ENCODE results near the gene SULT4A1.

Gene SULT4A1

DNA sequence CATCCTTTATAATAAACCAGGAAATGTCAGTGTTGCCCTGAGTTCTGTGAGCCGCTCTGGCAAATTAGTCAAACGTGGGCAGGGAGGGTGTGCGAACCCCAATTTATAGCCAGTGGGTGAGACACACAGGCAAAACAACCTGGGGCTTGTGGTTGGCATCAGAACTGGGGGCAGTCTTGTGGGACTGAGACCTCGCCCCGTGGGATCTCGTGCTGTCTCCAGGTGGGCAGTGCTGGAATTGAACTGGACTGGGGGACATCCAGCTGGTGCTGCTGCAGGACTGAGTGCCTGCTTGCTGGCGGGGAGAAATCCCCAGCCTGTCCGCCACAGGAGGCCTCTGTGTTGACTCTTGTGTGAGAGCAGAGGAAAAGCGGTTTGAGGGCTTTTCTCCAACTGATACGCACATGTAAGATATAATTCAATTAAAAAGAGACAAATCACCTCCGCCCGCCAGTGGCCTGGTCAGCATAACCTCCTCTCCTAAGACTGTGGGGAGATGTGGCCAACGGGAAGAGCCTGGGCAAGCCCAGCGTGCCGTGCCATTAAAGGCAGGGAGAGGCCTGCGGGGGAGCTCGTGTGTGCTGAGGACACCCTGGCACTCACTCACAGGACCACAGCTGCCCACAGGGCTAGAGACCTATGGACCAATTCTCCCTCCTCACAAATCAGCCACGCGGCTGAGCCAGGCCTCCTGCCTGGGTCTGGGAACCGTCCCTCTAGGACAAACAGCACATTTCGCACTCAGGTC lies 18.4 kb downstream of the SULT4A1 start:
- DNase-seq, result no peak

GRCh38 chr22:43841742-43842141 lies 20.6 kb downstream of the SULT4A1 start:
- DNase-seq, result no peak

GRCh38 chr22:43840851-43841250 lies 21.5 kb downstream of the SULT4A1 start:
- no peak for DNase-seq

DNA sequence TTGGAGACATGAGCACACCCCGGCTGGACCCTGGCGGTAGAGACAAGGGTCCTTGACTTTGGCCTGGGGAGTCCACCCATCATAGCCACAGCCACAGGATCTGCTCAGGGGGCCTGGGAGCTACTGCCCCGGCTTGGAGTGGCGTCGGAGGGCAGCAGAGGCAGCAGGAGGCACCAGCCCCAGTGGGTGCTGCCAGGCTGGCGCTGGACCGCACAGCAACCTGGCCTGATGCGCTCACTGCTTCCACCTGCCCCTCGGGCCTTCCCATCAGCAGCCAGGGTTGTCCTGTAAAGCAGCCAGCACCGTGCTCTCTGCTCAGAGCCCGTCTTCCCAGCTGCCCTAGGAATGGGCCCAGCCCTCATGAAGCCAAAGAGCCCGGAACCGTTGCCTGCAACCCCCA lies 21.9 kb downstream of the SULT4A1 start:
- no peak for DNase-seq

- no peak for DNase-seq
These were observed 22.5 kb downstream of the SULT4A1 start for GRCh38 chr22:43839781-43840180.

- DNase-seq, result no peak
These were observed 23.6 kb downstream of the SULT4A1 start for GRCh38 chr22:43838571-43839307.

DNA sequence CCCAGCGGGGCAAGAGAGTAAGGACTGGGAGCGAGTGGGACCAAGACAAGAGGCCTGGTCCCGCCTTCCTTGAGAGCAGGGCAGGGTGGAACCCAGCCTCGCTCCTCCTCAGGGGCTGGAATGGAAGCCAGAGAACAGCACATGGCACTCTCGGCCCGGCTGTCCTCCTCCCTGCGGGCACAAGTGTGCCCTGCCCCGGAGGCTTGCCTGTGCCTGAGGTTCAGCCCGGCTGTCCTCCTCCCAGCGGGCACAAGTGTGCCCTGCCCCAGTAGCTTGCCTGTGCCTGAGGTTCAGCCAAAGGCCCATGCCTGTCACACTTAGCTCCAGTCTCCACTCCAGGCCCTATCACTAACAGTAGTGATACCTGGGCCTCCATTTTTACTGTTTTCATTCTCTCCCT lies 24.2 kb downstream of the SULT4A1 start:
- DNase-seq, result no peak

DNA sequence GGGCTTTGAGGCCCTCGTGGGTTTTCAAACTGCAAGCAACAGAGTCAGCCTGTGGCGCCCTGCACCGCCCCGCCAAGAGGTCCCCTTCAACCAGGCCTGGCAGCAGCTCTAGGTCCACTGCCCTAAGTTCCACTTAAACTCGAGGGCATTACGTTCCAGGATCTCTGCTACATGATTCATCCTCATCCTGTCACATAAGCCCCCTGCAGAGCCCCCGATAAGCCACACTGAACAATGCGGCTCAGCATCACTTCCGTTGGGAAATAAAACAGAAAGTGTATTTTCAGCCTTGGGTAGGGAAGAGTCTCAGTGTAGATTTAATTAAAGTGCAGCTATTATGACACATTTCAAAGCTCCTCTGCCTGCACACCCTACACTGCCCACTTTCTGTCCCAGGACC lies 24.6 kb downstream of the SULT4A1 start:
- no peak for DNase-seq

GRCh38 chr22:43835736-43836135 lies 26.6 kb downstream of the SULT4A1 start:
- no peak for DNase-seq

DNA sequence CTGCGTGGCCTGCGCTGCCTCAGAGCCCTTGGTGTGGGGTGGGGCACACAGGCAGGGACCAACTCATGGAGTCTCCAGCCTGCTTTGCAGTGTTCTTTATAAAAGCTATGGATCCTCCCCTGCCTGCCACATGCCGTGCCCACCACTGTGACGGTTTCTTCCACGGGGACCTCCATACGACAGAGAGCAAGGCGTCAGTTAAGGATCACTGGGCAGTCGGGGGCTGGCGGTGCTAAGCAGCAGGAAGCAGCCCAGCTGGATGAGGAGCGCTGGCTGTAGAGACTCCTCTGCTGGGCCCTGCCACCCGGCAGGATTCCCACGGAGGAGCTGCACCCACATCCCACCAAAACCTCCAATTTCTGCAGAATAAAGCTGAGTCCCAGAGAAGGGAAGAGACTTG lies 27.1 kb downstream of the SULT4A1 start:
- no peak for DNase-seq

DNA sequence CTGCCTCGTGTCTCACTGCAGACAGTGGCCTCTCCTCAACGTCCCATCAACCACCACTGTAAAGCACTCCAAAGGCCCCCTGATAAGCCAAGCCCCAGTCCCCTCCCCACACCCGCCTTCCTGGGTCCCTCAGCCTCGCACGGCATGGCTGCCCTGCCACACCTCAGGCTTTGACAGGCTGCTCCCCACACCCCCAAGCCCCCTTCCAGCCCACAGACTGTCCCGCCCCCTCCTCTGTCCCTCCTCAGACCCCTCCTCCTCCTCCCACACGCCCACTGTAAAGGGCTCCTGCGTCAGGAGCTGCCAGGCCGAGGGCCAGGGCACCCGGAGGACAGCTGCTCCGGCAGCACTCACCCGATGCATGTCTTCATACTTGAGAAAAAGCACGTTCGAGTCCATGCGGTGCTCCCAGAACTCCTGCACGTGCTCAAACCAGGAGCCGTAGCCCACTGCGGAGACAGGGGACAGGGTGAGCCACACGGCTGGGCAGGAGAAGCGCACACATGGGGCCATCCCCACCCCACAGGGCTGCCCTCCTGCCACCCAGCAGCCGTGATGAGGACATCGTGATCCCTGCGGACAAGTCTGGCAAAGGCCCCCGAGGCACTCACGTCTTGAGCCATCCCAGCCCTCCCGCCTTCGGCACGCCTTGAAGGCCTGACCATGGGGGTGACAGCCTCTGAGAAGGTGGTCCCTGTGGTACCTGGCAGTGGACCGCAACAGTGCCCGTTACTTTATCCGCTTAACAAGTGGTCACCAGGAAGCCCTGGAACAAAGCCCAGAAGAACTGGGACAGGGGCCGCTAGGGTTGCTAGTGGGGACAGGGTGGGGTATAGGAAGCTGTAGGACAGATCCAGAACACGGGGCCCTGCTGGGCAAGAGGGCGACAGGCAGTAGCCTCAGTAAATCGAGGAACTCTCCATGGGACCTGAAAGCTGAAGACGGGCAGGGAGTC lies 28.8 kb downstream of the SULT4A1 start:
- no peak for DNase-seq

DNA sequence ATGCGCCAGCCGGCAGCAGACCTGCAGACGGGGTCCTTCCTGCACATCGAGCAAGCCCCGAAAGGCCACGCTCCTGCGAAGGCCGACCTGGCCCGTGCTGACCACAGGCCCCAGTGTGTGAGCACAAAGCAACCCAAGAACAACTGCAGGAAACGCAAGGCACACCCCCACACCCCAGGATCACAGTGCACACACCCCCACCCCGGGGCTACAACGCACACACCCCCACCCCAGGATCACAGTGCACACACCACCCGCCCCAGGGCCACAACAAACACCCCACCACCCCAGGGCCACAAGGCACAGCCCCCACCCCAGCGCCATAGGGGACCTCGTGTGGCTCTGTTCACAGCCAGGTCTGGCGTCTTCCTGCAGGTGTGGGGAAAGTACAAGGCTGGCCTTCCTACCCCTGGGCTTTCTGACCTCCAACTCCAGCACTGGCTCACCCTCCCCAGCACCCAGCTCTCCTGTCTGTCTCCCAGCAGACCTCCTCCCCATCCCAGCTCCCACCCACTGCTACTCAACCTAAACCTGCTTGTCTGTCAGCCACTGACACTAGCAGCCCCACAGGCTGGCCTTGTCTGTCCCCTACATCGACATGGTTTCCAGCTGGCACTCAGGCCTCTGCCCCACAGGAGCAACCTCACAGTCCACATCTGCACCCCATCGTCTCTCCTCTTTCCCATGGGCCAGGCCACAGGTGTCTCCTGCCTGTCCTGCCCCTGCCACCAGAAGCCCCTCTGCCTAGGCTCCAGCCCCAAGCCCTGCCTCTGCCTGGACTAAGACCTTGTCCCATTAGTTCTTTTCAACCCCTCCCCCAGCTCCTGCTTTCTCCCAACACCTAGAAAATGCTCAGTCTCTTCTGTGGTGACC lies 29.7 kb downstream of the SULT4A1 start:
- DNase-seq, result no peak

DNA sequence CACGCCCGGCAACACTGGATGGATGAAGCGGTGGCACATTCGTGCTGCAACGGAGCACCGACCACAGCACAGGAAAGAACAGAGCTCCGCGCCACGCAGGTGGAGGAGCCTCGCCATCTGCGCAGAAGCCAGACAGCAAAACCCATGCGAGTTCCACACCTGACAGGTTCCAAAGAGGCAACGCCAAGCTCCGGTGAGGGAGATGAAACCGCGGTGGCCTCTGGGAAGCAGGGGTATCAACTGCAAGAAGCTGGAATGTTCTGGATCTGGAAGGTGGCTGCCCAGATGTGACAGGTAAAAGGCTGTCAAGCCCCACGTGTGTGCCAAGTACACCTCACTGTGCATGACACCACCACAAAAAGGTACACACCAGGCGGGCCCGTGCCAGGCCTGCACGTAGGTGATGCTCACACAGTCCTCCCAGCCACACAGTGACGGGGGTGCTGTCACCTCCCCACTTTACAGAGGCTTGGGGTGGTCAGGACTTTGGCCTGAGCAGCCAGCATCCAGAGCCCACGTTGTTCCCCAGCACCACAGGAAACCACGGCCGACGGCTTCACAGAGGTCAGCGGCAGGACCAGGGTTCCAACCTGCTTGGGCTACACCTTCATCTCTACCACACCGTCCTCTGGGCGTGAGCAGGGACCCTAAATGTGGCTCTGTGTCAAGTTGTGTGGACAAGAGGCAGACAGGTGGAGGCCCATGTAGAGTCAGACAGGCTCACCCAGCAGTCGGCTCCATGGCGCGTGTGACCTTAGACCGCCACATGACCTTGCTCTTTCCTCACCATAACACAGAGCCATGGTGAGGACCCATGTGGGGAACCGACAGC lies 30.5 kb downstream of the SULT4A1 start:
- DNase-seq, result no peak

- no peak for DNase-seq
These were observed 31.3 kb downstream of the SULT4A1 start for GRCh38 chr22:43830931-43831560.

GRCh38 chr22:43829904-43830851 lies 32.1 kb downstream of the SULT4A1 start:
- no peak for DNase-seq

DNA sequence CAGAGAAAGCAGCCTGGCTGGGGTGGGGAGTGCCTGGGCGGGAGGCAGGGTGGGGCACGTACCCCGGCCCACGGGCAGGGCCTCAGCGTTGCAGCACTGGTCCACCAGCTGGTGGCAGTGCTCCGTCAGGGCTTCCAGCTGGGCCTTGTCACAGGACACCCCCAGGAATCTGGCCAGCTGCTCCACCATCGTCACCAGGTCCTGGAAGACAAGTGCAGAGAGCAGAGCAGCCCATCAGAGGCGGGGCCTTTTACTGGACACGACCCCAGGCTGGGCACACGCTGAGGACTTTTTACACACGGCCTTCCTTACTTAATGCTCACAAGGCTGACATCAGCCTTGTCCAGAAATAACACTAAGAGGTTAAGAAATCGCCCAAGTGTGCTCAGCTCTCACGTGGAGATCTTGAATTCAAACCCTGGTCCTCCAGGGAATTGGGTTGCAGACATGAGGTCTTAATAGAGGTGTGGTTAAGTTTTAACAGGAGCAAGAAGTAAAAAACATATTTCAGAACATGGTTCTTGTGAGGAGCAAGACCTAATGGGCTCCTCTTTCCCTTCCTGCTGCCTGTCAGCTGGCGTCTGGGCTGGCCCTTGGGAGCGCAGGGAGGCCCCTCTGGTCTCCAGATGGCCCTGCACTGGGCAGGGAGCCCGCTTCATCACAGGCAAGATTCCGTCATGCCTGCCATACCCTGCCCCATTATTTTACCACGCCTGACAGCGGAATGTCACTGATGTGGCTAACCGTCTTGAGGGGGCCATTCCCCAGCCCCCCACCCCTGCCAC lies 33.1 kb downstream of the SULT4A1 start:
- DNase-seq, result no peak

DNA sequence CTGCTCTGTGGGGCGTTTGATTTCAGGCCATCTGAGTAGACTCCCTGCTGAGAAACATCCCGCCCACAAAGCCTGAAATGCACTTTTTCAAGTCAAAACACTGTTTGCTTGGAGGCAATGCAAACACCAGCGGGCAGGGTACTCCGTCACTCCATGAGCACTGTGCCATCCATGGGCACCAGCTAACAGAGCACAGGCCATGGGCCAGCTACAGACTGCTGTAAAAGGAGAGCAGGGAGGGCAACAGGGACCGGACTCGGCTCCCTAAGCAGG lies 33.7 kb downstream of the SULT4A1 start:
- DNase-seq, result no peak

DNA sequence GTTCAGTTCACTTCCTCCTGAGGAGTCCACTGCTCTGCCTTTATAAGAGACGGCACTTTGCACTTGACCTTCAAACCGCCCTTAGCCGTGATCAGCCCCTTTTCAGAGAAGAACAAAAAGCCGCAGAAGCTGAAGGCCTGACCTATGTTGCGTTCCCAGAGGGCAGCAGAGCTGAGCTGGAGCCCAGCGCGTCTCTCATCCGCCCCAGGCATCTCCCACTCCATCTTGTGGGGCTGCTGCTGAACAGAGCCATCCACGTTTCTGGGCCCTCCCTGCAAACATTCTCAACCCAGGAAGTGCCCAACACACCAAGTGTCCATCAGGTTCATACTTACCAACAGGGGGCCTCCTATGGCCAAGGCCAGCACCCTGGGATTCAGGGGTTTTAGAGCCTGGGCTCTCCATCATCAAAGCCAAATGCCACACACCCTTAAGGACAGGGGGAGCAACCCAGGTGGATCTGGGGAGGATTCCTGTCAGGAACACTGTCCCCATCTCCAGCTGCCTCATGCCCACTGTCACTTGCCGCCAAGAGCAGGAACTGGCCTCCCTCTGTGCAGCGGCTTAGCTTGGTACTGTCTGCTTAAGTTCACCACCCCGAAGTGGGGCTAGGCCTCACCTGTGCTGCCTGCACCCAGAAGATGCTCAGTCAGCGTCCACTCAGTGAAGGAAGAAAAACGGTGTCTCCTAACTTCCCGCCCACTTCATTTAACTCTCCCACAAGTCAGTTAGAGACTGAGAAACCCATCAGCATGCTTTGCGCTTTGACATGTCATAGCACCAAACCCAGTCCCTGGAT lies 34.2 kb downstream of the SULT4A1 start:
- DNase-seq, result no peak

All from stimulated activated CD4-positive, alpha-beta T cell treated with anti-CD3 and anti-CD28 coated beads, Interleukin-4, amount 100 ng/mL, for 1 hour (primary cell).